Activated gamma-delta T cell treated with anti-CD3 and anti-CD28 coated beads, Interleukin-2, amount 50 U/mL, for 16 hours (primary cell): ENCODE results near the gene CCDC126.
"Not testable (repeated sequence)": the region's sequence is repeated elsewhere in the genome, so short reads cannot be mapped to it uniquely, and the experiment has no call there.

ENCODE experiments used
- DNase-seq: peaks from one replicate; pipeline ENCODE4 v3.0.0-alpha.2; 2020; ENCODE audit warnings: low read depth

CCDC126 gene

DNA sequence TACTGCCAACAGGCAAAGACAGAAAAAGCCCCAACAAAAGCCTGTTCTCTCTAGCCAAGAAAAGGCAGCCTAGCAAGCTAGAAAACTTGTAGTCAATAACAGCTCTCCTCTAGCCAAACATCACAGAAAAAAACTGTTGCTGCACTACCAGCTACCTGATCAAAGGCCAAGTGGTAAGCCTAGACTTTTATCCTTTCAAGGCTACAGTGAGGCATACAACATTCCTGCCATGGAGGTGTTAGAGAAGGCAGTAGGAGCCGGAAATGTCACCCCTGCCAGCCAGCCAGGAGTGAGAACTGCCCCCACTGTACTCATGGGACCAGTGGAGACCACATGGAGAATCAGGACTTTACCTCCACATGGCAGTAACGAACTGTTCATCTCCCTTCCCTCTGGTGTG, 31.2 kb downstream of the CCDC126 start:
- DNase-seq = no peak

DNA sequence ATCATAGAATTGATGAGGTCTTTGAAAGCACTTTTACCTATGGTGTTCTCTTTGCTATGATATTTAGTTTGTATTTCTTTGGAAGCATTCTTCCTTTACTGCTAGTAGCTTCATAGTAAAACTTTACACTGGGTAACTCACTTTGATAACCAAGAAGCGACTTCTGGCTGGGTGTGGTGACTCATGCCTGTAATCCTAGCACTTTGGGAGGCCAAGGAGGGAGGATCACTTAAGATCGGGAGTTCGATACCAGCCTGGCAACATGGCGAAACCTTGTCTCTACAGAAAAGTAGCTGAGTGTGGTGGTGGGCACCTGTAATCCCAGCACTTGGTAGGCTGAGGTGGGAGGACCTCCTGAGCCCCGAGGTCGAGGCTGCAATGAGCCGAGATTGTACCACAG, 36.2 kb downstream of the CCDC126 start:
- DNase-seq = no peak

DNA sequence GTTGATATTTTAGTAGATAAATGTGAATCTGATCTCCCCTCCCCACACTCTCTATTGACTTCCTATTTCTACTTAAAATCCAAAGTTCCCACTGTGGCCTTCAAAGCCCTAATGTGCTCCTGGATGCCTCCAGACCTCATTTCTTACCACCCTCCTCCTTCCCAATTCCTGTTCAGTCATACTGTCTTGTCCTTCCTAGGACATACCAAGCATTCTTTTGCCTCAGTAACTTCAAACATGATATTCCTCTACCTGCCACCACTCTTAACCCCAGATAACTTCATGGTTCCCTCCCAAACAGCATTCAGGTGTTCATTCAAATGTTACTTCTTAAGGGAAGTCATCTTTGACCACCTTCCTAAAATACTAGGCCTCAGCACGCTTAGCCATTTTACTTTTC, 48.6 kb downstream of the CCDC126 start:
- DNase-seq = no peak

DNA sequence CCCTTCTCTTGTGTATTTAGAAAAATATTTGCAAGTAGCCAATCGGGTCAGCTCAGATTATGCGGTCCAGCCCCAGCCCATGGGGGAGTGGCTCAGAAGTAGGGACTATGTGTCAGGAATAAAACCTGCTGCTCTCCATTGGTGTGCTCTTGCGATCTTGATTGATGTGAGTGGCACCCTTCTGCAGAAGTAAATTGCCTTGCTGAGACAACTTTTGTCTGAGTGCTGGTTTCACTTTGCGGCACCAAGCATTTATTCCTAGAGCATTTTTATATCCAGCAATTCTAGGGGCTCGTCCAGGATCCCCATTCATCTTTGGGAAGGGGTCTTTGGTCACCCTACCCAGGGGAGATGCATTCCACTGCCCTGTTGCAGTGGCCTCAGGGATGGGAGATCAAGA, 56.8 kb downstream of the CCDC126 start:
- no peak for DNase-seq

DNA sequence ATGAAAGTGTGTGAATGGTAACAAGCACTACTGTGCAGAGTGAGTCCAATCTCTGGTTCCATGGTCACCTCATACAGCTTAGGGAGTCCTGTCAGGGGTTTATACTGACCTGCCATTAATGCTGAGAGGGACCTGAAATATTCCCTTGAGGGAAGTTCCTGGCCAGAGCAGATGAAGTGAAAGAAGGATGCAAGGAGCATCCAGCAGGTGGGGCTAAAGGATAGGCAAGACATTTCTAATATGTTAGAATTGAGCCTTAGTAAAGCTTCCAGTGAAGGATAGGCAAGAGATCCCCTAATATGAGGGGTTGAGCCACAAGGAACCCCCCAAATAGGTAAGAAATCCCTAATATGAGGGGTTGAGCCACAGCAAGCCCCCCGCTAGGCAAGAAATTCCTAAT, 57.3 kb downstream of the CCDC126 start:
- DNase-seq = no peak

DNA sequence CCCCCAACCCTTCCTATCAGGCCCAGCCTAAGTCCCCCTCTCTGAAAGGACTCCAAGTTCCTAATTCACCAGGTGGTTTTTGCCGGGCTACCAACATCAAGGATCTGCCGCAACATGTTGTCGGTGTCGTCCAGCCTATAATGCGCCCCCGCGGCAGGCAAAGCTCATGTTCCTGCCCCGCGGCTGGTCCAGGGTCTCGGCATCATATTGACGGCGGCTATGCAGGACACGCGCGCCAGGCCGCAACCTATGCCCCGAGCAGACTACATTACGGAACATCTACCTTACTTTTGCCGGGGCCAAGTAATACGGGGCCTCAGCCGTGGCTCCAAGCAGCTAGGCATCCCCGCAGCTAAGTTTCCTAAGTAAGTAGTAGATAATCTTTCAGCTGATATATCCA, 58.3 kb downstream of the CCDC126 start:
- no peak for DNase-seq

DNA sequence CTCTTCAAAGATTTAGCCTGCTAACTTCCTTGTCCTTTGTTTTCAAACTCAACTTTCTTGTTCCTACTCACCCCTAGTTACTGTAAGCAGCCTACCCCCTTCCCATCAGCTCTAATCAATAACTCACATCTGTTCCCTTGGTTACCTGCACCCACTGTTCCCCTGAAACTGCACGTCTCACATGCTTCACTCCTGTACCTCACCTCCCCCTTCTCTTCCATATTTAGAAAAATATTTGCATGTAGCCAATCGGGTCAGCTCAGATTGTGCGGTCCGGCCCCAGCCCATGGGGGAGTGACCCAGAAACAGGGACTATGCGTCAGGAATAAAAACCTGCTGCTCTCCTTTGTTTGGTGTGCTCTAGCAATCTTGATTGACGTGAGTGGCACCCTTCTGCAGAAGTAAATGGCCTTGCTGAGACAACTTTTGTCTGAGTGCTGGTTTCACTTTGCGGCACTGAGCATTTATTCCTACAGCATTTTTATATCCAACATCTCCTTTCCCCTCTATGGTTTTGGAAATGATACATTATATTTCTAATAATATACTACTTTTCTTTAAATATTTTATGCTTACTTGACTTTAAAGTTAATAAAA, 61.7 kb downstream of the CCDC126 start:
- DNase-seq = no peak

DNA sequence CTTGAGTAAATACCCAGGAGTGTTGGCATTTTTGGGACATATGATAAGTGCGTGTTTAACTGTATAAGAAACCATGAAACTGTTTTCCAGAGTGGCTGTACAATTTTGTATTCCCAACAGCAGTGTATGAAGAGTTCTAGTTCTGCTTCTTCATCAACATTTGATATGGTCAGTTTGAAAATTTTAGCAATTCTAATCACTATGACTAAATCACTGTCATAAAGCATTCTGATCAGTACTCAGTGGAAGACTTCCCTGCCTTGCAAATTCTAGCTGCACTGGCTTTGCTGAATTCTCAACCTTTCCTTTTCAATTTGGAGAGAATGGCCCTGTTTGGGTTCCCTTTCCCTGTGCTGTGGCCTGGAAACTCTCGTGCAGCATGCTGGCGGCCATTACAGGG, 64.2 kb downstream of the CCDC126 start:
- no peak for DNase-seq

DNA sequence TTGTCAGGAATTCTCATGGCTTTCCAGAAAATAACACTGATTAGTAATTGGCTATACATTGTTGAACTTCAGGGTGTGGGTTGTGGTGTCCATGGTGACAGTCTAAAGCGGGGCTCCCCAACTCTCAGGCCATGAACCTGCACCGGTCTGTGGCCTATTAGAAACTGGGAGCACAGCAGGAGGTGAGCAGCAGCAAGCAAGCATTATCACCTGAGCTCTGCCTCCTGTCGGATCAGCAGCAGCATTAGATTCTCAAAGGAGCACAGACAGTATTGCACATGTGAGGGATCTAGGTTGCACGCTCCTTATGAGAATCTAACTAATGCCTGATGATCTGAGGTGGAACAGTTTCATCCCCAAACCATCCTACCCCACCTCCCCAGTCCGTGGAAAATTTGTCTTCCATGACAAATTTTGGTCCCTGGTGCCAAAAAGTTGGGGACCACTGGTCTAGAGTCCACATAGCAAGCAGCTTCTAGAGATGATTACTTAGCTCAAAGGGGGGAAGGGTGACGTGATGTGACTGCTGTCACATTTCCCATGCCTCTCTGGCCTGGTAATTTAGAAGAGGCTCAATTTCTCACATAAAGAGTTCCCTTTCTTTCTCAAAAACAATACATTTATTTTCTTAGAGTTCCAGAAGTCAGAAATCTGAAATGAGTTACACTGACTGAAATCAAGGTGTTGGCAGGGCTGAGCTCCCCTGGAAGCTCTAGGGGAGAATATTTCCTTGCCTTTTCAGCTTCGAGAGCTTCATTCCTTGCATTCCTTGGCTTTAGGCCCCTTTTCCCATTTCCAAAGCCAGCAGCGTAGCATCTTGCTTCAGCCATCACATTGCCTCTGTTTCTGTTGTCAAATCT, 65.2 kb downstream of the CCDC126 start:
- DNase-seq = no peak

DNA sequence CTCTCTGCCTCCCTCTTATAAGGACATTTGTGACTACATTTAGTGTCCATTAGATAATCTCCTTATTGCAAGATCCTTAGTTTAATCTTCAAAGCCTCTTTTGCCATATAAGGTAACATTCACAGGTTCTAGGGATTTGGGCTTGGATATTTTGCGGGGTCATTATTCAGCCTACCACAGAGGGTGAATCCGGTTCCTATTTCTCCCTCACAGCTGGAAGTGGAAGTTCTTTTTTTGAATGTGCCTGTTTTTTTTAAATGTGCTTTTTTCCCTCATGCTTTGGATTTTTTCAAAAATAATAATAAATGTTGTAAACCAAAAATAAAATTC, 65.8 kb downstream of the CCDC126 start:
- no peak for DNase-seq

DNA sequence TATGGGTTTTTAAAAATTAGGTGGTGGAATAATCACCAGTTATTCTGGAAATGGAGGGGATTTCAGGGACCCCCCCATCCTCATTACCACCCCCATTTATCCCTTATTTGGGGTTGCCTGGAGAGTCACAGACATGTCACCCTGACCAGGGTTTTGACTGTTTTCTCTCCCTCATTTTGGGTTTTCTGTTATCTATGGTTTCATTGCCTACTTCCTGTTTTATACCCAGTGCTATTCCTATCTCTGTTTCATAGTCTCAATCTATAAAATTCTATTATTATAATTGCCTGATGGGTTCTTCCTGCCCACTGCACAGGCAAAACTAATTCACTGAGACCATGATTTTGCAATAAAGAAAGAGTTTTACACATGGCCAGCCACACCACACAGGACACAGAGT, 66.9 kb downstream of the CCDC126 start:
- DNase-seq = no peak

DNA sequence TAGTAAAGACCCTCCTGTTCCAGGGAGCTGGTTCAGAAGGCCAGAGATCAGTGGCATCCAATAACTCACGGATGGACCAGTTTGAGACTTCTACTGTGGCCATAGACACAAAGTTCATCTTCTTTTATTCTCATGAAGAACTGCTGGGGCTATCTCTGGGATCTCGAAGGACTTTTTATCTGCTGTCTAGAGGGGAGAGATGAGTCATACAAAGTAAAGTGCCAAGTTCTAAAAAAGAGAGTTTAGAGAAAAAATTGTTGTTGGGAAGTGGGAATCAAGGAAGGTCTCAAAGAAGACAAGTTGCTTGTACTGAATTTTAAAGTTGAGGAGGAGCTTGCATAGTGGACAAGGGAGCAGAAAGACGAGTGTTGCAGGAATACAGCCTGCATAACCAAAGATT, 74.9 kb downstream of the CCDC126 start:
- DNase-seq = no peak

DNA sequence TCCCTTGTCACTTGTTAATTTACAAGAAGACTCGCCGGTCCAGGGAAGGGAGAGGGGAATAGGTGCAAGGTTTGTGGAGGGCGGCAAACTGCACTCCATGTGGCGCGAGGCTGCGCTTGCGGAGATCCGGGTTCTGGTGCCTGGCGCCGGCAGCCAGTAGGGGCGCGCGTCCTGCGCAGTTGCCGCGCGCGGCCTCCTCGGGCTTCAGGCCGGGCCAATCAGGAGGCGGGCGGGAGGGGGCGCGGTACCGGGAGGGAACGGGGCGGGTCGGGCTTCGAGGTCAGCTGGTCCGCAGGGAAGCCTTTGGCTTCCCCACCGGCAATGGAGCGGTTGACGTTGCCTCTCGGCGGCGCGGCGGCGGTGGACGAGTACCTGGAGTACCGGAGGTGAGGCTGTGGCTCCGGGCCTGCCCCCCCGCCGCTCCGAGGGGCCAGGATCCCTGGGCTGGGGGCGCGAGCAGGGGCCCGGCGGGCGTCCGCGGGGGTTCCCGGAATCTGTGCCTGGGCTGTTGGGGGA, 82.8 kb downstream of the CCDC126 start, which contains the start of gene FAM221A:
Gene FAM221A (plus strand): TSS at position 302 of the 516 bp plus-strand sequence. CDS start 20 bp downstream, at position 322.
- peak; percentile 72 for DNase-seq

DNA sequence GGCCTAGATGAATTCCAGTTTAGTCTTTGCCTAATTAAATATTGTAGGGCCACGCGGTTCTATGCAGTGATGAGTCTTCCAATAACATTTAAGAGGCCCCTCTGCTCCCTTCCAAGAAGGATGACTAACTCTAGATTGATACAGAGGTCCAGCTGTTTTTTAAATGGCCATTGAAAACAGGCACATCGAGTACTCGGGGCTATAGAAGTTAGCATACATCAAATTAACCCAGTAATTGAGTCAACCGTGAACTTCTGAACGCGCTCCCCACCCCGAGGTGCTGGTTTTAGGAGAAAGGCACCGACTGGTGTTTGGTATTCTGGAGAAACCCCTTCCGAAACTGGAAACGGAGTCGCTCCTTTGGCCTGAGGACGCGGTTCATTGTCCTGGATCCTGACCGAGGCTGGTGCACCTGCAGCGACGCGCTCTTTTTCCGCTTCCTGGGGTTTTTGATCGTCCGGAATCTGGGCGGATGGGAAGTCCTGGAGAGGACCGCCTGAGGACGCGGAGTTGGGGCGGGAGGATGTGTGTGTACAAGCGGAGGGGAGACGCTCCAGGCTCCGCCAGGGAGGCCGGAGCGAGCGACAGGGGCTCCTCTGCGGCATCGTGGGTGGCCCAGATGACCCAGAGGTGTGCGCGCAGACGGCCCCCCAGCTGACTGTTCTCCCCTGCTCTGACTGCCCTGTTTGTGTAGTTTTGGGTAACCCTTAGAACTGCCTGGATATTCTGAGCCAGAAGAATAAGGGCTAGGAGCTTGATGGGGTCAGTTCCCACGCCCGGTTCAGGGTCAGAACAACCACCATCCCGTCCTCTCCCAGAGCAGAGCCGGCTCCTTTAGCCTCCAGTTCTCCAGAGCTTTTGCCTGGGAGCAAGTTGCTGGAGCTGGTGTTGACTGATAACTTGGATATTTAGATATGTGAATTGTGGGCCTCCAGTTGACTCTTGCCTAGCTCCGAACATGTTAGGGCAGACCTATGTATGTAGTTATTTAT, 83.5 kb downstream of the CCDC126 start:
- DNase-seq = peak; percentile 7

DNA sequence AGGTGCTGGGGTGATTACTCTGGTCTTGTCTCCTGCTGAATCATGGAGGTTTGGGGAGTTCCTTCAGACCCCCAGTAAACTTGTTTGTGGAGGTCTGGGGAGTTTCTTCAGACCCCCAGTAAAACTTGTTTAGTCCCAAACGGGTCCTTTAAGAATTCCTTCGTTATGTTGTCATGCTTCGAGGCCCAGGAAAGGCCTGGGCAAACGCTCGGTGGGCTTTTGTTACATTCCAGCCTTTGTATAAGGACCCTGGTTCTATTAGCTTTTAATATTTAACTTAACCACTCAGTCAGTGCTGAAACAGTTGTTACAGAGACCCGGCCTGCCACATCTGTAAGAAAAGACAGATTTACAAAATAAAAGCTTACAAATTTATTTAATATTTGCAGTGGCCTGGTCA, 86.9 kb downstream of the CCDC126 start:
- not testable (repeated sequence) for DNase-seq

DNA sequence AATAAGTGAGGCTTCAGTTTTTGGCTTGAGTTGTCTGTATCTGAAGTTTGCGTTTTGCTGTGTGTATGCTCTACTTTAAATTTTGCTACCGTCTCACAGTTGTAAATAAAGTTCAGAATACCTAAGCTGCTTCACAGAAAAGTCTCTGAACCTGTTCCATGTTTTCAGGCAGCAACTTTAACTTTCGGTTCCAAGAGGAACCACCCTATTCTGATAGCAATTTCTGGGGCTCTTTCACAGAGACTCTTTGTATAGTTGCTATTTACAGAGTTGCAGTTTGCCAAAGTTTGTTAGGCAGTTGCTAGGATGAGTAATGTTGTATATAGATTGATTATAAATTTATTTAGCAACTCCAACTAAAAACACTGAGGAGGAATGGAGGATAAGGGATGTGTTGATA, 88.5 kb downstream of the CCDC126 start:
- DNase-seq = no peak

DNA sequence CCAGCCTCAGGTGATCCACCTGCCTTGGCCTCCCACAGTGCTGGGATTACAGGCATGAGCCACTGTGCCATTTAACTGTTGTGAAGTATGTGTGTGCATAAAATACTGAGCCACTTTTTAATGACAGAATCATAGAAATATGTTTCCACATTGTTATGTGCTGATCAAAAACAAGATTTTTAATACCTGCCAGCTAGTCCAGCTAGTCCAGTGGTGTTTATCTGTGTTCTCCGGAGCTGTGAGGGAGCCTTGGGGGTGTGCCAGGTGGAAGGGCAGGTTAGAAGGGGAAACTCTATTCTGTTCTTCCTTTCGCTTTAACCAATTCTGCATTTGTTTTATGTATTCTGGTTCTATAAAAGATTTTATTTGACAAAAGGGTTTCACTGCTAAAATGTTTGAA, 89.8 kb downstream of the CCDC126 start:
- DNase-seq = no peak

DNA sequence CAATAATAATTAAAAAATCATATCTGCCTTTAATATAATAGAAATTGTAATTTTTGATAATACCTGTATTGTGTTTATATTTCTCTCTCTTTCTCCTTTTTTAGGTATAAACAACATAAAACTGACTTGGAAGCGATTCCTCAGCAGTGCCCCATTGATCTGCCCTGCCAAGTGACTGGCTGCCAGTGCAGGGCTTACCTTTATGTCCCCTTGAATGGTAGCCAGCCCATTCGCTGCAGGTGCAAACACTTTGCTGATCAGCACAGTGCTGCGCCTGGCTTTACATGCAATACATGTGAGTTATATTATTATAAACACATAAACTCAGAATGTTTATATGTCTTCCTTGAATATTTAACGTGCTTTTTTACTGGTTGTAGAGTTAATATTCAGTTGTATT, 92.0 kb downstream of the CCDC126 start:
- DNase-seq = no peak

DNA sequence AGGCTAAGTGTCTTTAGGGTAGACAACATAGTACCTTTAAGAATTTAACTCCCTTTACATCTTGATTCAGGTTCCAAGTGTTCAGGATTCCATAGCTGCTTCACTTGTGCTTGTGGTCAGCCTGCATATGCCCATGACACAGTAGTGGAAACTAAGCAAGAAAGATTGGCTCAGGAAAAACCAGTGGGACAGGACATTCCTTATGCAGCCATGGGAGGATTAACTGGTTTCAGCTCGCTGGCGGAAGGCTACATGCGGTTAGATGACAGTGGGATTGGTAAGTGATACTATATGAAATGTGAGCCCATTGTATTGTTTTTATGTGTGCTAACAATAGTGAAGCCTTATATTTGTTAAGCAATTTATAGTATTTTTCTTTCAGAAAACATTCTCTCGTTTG, 94.1 kb downstream of the CCDC126 start:
- no peak for DNase-seq

DNA sequence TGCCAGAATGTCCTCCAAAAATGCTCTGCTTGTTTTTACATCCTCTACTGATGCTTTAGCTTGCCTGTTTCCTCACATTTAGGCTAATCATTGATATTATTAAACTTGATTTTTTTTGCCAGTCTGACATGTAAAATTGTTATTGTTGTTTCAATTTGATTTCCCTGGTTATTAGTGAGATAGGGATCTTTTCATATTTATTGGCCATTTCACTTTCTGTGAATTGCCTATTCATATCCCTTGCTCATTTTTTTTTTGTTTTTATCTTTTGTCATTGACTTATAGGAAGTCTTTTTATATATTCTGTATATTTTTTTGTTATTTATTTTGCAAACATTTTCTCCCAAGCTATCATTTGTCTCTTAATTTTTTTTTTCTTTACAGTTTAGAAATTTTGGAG, 96.0 kb downstream of the CCDC126 start:
- no peak for DNase-seq
